NAMALWA (cell line): ENCODE results near the gene SLF2.

Experiments used
- DNase-seq: peaks from one replicate; pipeline ENCODE4 v3.0.0-alpha.2; 2015; ENCODE audit warnings: low spot score

SLF2 gene

GRCh38 chr10:100901051-100901450, 11.7 kb upstream of the SLF2 start:
- no peak for DNase-seq

GRCh38 chr10:100902622-100903021, 10.1 kb upstream of the SLF2 start:
- DNase-seq, result no peak

GRCh38 chr10:100904917-100905316, 7.8 kb upstream of the SLF2 start:
- no peak for DNase-seq

GRCh38 chr10:100907175-100907574, 5.6 kb upstream of the SLF2 start:
- no peak for DNase-seq

GRCh38 chr10:100907773-100908363, 4.9 kb upstream of the SLF2 start:
- no peak for DNase-seq

- no peak for DNase-seq
Observed at GRCh38 chr10:100908378-100908777, 4.4 kb upstream of the SLF2 start.

- DNase-seq, result no peak
Observed at GRCh38 chr10:100909501-100910263, 3.1 kb upstream of the SLF2 start.

- DNase-seq, result no peak
Observed at GRCh38 chr10:100911472-100911871, 1.3 kb upstream of the SLF2 start.

GRCh38 chr10:100912013-100912604, 654 bp upstream of the SLF2 start:
- no peak for DNase-seq

GRCh38 chr10:100913470-100913865, 705 bp downstream of the SLF2 start:
- no peak for DNase-seq

GRCh38 chr10:100917071-100917470, 4.3 kb downstream of the SLF2 start:
- no peak for DNase-seq

GRCh38 chr10:100923580-100923979, 10.8 kb downstream of the SLF2 start:
- no peak for DNase-seq

- DNase-seq, result no peak
Observed at GRCh38 chr10:100927266-100927665, 14.5 kb downstream of the SLF2 start.

GRCh38 chr10:100928039-100928438, 15.3 kb downstream of the SLF2 start:
- DNase-seq, result no peak

- DNase-seq, result no peak
Observed at GRCh38 chr10:100930368-100930767, 17.6 kb downstream of the SLF2 start.

GRCh38 chr10:100934084-100934659, 21.4 kb downstream of the SLF2 start:
- peak; percentile 52 for DNase-seq

GRCh38 chr10:100939763-100940344, 27.1 kb downstream of the SLF2 start:
- DNase-seq, result no peak

GRCh38 chr10:100942229-100942628, 29.5 kb downstream of the SLF2 start:
- DNase-seq, result no peak

- DNase-seq, result no peak
Observed at GRCh38 chr10:100943508-100943907, 30.7 kb downstream of the SLF2 start.

GRCh38 chr10:100945754-100946153, 33.0 kb downstream of the SLF2 start:
- no peak for DNase-seq

- DNase-seq, result no peak
Observed at GRCh38 chr10:100948916-100949315, 36.2 kb downstream of the SLF2 start.

GRCh38 chr10:100960251-100960650, 47.5 kb downstream of the SLF2 start:
- no peak for DNase-seq
